HG02763 (cell line): Measurements from ENCODE around the gene ASF1B.
"Not testable (repeated sequence)": the region's sequence is repeated elsewhere in the genome, so short reads cannot be mapped to it uniquely, and the experiment has no call there.

Experiments used
- ATAC-seq: cut with Tn5 transposase; IDR thresholded peaks from one replicate; pipeline ENCODE4 v1.9.1; 2021; ENCODE audit warnings: mild to moderate bottlenecking, moderate library complexity; ENCODE audit not compliant: unreplicated experiment

The ASF1B gene

DNA sequence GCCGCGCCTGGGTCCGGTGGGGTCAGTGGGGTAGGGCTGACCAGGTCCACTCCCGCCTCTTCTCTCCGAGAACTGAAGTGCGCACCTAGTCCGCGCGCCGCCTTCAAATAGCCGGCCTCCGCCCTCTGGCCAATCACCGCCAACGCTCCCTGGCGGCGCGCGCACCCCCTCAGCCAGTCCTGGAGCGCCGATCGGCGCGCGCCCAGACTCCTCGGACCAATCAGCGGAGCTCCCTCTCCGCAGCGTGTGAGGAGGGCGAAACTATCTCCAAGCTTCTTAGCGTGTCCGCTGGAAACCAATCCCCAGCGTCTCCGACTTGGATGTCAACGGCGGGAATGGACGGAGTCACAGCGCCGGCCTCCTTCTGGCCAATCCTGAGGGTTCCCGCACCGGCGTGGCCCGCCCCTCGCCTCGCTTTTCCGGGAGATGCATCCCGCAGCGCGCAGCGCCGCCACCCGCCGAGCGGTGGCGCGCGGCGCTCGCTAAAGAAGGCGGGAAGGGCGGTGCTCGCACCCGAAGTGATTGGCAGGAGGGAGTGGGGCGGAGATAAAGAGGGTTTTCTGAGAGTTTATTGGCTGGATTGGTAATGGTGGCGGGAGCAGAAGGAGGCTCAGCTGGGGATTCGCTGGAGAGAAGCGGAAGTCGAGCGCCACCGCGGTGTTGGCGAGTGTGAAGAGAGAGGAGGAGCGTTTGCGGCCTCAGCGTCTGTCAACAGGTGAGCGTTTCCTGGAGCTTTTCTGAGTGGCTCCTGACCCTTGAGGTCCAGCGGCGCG lies at the start of gene ASF1B:
ASF1B (minus strand) TSS at position 81 of the 773 bp plus-strand sequence. CDS start 133 bp downstream, outside the sequence.
- ATAC-seq = peak; percentile 80

DNA sequence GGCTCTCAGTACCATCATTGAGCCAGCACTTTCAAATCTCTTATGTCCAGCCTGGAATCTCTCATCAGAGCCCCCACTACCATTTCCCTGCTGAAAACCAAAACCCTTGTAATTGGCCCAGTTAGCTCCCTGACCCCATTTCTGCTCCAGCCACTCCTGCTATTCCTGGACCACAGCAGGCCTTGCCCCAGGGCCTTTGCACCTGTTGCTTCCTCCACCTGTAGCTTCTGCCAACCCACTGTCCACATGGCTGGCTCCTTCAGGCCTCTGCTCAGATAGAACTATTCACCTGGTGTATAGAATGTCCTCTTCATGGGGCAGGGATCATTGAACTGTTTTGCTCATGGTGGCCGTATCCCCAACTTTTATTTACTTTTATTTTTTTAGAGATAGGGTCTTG lies 49.3 kb upstream of the ASF1B start:
- not testable (repeated sequence) for ATAC-seq

DNA sequence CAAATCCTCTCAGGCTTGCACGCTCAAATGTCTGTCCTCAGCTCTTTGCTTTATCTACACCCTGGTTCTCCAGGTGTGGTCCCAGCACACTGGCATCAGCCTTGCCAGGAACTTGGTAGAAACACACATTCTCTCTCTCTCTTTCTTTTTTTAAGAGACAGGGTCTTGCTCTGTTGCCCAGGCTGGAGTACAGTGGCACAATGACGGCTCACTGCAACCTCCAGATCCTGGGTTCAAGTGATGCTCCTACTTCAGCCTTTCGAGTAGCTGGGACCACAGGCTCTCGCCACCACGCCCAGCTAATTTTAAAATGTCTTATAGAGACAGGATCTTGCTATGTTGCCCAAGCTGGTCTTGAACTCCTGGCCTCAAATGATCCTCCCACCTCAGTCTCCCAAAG lies 48.8 kb upstream of the ASF1B start:
- no peak for ATAC-seq

DNA sequence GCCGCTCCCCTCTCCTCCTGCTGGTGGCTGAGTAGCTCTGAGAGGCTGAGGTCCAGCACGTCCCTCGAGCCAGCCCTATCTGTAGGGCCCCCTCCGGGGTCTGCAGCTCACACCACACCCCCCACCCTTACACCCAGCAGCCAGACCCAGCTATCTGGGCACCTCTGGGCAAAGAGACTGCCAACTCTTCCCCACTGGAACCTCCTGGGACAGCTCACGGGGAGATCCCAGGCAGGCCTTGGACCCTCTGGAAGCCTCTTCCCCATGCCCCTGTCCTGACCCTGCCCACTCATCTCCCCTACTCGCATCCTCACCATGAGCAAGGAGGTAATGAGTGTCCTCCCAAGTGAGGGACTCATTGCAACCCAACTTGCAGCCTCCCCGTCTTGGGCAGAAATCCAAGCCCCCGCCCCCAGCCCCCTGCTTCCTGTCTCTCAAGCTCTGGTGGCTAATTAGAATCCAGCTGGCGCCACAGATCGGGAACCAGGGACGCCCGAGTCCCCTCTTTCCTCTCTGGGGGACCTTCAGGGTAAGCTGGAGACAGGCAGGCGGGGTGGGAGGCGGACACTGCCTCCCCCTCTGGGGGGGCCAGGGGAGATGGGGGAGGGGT lies 47.5 kb upstream of the ASF1B start:
- ATAC-seq = no peak

DNA sequence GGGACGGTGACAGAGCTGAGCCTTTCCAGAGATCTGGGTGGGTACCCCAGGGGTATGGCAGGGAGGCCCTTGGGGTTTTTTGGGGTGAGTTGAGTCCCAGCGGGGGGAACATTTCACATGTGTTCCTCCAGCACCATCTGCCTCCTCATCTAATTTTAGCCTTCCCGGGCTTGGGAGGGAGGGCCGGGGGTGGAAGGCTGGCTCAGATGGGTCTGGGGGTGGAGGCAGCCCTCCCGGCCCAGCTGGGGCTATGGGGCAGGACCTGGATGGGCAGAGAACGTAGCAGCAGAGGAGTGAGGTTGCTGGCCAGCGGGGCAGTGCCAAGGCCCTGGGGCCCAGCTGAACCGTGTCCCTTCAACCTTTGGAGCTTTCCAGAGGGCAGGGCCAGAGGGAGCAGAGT lies 46.1 kb upstream of the ASF1B start:
- no peak for ATAC-seq

DNA sequence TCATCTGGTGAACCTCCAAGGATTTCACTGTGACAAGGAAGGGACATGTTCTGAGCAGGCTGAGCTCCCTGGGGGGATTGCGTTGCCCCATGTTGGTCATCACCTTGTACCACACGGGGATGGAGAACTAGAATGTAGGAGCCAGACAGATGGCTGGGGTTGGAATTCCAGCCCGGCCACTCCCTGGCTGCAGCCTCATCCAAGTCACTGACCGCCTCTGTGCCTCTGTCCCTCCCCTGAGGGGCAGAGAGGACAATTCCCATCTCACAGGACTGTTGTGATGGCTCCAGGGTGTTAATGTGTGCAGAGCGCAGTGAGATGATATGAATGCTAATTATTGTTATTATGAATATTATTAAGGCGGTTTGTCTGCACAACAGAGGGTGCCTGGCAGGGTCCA lies 45.5 kb upstream of the ASF1B start:
- no peak for ATAC-seq

DNA sequence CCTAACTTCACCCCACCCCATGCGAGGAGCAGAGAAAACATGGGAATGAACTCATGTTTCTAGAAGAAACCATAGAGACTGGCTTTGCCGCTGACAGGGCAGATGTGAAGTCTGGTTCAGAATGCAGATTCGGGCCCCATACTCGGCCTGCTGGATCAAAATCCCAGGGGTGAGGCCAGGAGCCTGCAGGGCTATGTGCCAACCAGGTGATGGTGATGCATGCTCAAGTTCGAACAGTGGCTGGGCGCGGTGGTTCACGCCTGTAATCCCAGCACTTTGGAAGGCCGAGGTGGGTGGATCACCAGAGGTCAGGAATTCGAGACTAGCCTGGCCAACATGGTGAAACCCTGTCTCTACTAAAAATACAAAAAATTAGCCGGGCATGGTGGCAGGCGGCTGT lies 44.8 kb upstream of the ASF1B start:
- ATAC-seq = not testable (repeated sequence)

DNA sequence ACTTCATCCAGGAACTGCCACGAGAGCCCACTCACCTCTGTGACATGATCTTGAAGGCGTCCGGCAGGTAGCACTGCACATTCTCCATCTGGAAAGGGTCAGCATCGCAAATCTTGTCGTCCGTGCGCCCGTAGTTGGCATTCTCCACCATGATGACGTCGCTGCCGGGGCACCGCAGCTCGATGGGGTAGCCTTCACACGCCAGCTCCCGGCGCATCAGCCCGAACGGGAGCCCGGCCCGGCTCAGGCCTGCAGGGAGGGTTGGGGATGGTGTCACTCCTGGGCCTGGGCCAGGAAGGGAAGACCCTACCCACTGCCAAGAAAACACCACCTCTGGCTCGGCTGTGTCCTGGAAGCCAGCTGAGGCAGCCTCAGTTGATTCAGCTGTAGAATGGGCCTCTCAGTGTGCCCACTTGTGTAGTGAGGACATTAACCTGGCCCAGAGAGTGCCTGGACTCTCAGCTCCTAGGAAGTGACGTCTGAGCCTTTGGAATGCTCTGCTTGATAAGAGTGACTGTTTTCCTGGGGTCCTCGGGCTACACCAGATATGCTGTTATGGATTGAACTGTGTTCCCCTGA lies 41.2 kb upstream of the ASF1B start:
- no peak for ATAC-seq

DNA sequence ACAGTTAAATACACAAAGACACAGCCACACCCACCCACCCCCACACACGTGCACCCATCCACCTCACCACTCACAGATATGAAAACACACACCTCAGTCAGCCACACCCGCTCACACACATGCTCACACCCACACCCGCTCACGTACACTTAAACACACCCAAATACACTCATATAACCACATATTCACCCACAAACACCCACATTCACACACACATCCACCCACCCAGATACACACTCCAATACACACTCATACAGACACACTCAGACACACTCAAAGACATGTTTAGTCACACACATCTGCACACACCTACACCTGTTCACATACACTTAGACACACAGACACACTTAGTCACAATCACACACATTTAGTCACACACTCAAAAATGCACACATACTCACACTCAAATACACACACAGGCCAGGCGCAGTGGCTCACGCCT lies 39.0 kb upstream of the ASF1B start:
- ATAC-seq = no peak

DNA sequence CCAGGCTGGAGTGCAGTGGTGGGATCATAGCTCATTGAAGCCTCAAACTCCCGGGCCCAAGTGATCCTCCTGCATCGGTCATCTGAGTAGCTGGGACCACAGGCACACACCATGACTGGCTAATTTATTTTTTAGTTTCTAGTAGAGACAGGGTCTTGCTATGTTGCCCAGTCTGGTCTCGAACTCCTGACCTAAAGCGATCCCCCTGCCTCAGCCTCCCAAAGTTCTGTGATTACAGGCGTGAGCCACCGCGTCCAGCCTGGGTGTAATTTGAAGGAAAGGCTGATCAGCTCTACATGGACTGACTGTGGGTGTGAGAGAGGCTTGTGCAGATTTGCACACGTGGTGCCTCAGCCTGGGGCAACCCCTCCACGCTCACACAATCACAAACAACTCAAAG lies 38.5 kb upstream of the ASF1B start:
- ATAC-seq = no peak

DNA sequence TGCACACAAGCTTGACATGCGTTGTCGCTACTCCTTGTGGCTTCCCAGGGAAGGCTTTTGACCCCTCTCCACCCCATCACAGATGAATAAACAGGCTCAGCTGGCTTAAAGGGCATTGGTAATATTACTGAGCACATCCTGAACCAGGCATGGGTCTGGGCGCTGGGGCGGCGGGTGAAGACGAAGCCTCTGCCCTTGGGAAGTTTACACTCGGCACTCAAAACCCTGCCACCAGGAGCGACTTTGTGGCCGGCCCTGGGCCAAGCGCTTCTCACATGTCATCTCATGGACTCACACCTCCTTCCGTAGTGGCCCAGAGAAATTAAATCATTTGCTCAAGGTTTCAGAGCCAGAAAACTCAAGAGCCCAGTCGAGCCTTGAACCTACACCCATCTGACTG lies 32.6 kb upstream of the ASF1B start:
- ATAC-seq = no peak

DNA sequence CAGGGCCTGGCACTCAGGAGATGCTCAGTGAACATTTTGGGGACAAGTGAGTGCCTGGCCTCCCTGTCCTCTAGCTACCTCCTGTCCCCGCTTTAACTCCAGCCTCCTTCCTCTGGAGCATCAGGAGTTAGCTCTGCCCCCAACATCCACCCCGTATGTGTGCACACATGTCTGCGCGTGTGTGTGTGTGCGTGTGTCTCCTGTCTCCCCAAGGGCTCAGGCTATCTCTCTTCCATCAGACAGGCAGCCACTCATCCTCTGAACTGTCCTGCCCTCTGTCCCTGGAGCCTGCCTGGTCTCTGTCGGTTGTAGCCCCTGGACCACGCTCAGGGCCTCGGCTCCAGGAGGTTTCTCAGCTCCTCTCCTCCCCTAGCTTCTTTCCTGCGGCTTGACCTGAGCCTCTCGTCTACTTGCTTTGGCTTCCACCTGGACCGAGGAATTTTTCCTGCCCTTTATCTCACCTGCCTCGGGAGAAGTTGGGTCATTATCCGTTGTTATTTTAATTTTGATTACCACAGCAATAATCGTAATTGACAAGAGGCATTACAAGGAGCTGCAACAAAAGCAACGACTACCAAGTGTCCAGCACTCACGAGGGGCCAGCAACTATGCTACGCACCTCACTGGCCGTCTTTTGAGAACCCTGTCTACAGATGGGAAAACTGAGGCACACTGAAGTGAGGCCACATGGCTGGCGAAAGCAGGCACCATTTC lies 32.0 kb upstream of the ASF1B start:
- no peak for ATAC-seq

DNA sequence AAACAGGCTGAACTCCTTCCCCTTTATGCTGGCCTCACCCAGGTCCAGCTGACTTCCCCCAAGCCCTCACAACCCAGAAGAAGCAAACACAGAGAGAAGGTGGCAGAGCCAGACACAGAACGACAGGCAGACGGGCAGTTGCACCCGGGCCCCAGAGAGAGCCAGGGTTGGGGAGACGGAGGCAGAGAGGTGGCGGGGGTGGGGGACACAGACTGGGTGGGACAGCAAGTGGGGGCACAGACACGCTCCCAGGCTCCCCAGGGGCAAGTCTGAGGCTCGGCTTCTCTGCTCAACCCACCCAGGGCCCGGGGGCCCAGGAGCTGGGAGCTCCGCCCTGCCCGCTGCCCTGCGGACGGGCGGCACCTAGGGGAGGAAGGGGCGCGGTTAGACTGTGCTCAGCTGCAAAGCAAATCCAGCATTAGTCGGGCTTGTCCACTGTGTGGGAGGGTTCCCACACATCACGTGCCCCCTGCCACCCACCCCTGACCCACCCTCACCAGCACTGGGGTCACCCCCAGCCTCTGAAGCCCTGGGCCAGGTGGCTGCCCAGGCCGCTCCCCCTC lies 31.3 kb upstream of the ASF1B start:
- no peak for ATAC-seq

DNA sequence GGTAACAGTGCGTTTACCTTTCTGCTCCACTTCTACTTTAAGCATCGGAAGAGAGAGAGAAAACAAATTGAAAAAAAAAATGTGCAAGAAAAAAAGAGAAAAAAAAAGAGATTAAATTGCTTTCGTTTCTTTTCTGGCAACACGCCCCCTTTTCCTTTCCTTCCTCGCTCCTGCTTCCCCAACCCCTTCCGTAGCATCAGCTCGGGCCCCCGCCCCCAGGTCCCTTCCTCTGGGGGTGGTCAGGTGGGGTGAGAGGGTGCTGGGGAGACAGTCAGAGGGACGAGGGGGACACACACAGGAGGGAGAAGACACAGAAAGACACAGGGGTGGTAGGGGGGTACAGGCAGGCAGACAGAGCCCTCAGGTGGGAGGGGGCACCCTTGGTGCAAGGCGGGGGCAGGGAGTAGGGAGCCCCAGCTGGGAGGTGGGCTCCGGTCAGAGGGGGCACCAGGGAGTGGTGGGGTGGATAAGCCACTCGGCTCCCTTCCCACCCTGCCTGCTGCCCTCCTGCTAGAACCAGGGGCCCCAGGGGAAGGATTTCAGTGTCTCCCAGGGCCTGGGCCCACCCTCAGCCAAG lies 30.7 kb upstream of the ASF1B start:
- no peak for ATAC-seq

DNA sequence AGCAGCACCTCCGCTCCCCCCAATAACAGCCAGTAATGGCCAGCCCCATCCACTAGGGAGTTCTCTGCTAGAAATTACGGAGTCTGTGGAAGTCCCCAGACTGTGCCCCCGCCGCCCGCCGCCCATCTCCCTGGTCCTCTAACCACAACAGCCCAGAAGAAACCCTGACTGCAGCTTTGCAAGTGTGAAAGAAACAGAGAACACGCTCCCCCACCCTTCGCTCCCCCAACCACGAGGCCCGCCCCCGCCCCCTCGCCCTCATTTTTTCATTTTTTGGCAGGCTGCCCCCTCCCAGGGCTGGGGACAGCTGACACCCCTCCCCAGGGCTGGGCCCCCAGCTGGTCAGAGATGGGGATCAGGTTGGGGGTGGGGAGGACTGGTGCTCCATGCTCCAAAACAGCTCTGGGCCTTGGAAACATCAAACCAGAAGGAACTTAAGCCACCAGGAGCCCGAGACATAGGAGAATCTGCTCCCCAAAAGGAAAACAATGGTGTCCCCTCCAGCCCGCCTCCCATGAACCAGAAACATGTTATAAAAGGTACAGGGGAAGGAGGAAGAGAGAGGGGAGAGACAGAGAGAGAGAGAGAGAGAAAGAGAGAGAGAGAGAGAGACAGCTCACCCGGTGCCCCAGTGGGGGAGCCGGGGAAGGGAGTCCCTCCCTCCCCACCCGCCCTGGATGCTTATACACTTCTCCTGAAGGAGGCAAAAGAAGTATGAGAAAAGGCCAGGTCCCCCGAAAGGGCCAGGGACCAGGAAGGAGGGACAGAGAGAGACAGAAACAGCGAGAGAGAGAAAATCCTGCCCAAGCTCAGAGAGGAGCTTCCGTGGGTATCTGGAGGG lies 29.8 kb upstream of the ASF1B start:
- no peak for ATAC-seq

DNA sequence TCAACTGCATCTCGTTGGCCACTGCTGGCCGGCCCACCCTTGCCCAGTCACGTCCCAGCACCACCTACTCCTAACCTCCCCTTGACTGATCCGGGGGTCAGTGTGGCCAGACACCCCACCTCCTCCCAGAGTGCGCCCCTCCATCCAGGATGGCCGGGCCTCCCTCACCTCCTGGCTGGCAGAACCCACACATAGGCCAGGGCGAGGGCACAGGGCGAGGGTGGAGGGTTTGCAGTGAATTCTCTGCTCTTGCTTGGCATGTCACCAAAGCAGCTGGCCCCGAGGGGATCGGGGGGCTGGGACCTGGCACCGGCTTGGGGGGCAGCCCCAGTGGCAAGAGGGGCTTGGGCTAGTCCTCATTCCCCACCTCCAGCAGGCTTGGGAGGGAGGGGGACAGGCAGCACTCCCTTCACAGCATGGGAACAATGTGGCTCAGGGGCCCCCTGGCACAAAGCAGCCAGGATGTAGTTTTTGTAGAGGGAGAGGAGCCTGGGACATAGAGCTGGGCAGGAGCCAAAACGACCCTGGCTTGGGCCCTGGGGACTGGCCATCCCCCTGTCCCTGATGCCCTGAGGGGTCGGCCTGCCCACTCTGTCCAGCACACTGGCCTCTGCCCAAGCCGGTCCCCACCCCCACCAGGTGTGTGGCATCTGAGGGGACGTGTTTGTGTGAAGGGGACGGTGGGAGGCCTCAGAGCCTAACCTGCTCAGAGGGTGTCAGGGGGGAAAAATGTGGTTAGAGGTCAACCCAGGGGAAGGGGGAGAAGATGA lies 28.5 kb upstream of the ASF1B start:
- no peak for ATAC-seq

DNA sequence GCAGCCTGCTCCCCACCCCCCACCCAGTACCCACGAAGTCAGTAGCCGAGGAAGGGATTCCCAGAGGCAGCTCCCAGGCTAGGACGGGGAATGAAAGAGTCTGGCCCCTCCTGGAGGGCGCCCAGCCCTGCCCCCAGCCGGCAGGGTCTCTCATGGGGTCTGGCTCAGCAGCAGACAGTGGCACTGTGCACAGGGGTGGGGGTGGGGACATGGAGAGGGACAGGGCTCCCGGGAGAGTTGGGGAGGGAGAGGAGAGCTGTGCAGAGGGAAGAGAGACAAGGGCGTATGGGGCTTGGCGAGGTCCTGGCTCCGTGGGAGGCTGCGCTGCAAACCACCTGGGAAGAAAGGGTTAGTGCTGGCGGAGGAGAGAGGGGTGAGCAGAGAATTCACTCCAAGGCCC lies 27.7 kb upstream of the ASF1B start:
- ATAC-seq = no peak

DNA sequence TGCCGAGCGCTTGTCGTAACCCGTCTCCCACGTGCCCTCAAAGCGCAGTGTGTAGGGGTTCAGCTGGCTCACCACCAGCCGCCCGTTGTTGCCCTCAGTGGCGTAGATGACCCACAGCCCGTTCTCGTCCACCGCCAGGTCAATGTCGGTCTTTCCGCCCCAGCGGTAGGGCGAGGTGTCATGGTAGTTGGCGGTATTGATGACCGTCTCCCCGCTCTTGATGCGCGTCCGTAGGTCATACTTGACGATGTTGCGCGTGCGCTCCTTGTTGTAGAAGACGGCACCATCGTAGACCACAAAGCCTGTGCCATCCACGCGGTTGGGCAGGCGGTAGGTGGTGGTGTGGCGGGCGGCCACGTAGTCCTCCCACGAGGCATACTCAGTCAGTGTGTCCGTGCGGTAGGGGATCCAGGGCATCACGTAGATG lies 26.5 kb upstream of the ASF1B start:
- ATAC-seq = no peak

DNA sequence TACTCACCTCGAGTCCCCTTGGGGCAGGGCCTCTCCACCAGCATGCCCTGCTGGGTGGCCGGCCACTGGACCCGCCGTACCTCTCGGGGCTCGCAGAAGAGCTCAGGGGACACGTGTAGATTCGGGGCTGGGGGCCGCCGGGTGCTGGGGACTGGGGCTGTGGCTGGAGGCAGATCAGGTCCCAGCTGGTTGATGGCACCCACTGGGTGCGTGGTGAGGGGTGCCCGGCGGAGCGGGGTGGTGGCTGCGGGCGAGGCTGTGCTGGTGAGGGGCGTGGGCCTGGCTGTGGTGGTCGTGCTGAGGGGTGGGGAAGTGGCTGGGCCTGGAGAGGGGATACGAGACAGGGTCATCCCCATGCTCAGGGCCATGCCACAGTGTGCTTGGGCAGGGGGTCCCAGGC lies 24.9 kb upstream of the ASF1B start:
- no peak for ATAC-seq
